ENCODE results near the gene ZNF608. TPM values are rescaled to one million over a fixed set of nuclear protein-coding genes. Genes with fewer than 3 reads are reported as not detected.

The ZNF608 gene
- total RNA-seq, 1 experiment from 2014 or later = 0.95 TPM

DNA sequence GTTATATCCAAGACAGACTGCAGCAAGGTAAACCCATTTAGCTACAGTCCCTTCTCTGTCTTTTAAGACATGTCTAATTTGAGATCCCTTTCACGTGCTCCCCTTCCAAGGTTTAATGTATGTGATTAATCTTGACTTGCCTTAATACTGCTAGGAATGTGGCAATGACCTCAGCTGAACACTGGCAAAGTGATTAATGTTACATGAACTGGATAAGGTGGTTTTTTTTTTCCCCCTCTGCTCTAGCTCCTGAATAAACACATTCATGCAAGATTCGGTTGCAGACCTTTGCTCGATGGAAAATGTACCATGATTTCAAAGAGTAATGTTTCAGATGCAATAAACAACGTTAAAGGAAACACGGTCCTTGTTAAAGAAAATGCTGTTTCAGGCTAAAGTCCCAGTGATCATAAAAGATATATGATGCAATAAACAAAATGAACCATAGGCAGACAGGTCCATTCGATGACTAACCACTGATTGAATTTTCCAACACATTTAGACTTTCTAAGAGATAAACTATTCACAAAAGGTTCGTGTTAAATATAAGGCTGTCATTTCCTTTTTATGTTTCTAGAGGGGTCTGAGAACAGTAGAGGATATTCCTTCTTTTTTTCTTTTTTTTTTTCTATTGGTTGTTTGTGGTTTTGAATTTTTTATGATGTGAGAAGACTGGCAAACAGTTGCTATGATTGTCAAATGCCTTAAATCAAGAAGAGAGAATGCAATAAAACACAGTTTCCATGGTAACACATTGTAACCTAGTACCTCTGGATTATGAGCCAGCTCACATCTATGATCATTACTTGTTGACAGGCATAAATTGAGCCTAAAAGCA, 44.7 kb upstream of the ZNF608 start:
- no TSS peak for BruUV-seq (replicated peaks)
- H3K4me1 ChIP-seq (ENCODE audit: insufficient read depth, low read length) = peaks cover 15% of the 10 kb centered on the region
- intact Hi-C loops (cut with micrococcal nuclease) = loop anchor here (2.0 kb wide), 1 partner anchor 44 kb away; the partner anchor contains the start of gene ZNF608
- H3F3A ChIP-seq (ENCODE audit: low read length, unreplicated experiment) = no peaks in the 10 kb centered on the region
- no peak overlapping the region for H3K4me3 ChIP-seq (ENCODE audit: low read length)
- POLR2A ChIA-PET (ENCODE audit: unreplicated experiment) = no interaction called here
- ATAC-seq (no peak), DNase-seq (peak; percentile 12)
- H2AFZ ChIP-seq (ENCODE audit: low read length) = no peak overlapping the region
- no peak for TF ChIP-seq EZH2phosphoT487 (IDR thresholded peaks at IDR 0.05; ENCODE audit: borderline replicate concordance, low read length)
- no peak for TF ChIP-seq EZH2 (IDR thresholded peaks at IDR 0.05; ENCODE audit: low read length, unreplicated experiment)
- TF ChIP-seq, protein P1, sequence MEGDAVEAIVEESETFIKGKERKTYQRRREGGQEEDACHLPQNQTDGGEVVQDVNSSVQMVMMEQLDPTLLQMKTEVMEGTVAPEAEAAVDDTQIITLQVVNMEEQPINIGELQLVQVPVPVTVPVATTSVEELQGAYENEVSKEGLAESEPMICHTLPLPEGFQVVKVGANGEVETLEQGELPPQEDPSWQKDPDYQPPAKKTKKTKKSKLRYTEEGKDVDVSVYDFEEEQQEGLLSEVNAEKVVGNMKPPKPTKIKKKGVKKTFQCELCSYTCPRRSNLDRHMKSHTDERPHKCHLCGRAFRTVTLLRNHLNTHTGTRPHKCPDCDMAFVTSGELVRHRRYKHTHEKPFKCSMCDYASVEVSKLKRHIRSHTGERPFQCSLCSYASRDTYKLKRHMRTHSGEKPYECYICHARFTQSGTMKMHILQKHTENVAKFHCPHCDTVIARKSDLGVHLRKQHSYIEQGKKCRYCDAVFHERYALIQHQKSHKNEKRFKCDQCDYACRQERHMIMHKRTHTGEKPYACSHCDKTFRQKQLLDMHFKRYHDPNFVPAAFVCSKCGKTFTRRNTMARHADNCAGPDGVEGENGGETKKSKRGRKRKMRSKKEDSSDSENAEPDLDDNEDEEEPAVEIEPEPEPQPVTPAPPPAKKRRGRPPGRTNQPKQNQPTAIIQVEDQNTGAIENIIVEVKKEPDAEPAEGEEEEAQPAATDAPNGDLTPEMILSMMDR (conservative IDR thresholded peaks at IDR 0.05; ENCODE audit: low read depth, low read length) = no peak
- H3K4me2 ChIP-seq (ENCODE audit: low read length) = no peak overlapping the region
- H3K9me2 ChIP-seq (replicated peaks; ENCODE audit: low read length) = no peaks in the 10 kb centered on the region
- CTCF ChIA-PET = no interaction called here
- H3K27me3 ChIP-seq (ENCODE audit: low read length) = no peaks in the 10 kb centered on the region
- H3K9ac ChIP-seq (ENCODE audit: low read length) = no peak overlapping the region
- H3K9me3 ChIP-seq (ENCODE audit: low read length) = no peaks in the 10 kb centered on the region
- H3K79me2 ChIP-seq (ENCODE audit: low read length) = no peaks in the 10 kb centered on the region
- H4K20me1 ChIP-seq (ENCODE audit: low read length) = no peaks in the 10 kb centered on the region
- H3K27ac ChIP-seq (ENCODE audit: low read length) = no peak overlapping the region
- no peaks in the 10 kb centered on the region for H3K36me3 ChIP-seq (ENCODE audit: low read depth, low read length)

DNA sequence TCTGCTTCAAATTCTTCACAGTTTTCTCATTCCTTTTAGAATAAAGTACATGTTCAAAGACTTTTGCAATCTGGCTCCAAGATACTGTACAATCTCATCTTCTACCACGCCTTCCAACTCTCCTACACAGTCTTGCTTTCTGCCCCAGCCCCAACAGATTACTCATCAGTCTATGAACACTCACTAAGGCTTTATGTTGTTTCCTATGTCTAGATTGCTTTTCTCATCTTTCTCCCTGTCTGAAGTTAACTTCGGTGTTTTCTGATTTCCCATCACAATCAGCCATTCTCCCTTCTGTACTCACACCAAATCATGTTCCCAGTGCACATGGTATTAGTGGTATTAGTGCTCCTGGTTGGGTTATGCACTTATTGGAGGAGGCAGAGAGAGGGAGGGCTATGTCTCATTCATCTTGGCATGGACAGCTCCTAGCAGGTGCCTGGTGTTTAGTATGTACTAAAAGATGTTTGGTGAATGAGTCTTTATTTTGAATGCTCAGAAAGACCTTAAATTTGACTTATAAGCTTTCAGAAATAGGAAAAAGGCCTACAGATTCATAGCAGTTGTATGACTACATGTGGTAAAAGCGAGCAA, 44.0 kb upstream of the ZNF608 start:
- POLR2A ChIA-PET (ENCODE audit: unreplicated experiment) = no interaction called here
- TF ChIP-seq EZH2phosphoT487 (IDR thresholded peaks at IDR 0.05; ENCODE audit: borderline replicate concordance, low read length) = no peak
- TF ChIP-seq, protein P1 (conservative IDR thresholded peaks at IDR 0.05; ENCODE audit: low read depth, low read length) = no peak
- no peak for TF ChIP-seq EZH2 (IDR thresholded peaks at IDR 0.05; ENCODE audit: low read length, unreplicated experiment)
- Histone ChIP-seq H3K27me3 (ENCODE audit: low read length) (no peaks in the 10 kb centered on the region), H4K20me1 (ENCODE audit: low read length) (no peaks in the 10 kb centered on the region), H3K27ac (ENCODE audit: low read length) (0 out of 2 replicates have a peak overlapping the region, but pooled peaks have one; percentile 15), H3K9me2 (replicated peaks; ENCODE audit: low read length) (no peaks in the 10 kb centered on the region), H3K4me1 (ENCODE audit: insufficient read depth, low read length) (peaks cover 15% of the 10 kb centered on the region), H3F3A (ENCODE audit: low read length, unreplicated experiment) (no peaks in the 10 kb centered on the region), H3K9ac (ENCODE audit: low read length) (no peak overlapping the region), H3K36me3 (ENCODE audit: low read depth, low read length) (no peaks in the 10 kb centered on the region), H3K79me2 (ENCODE audit: low read length) (no peaks in the 10 kb centered on the region), H3K4me3 (ENCODE audit: low read length) (no peak overlapping the region), H2AFZ (ENCODE audit: low read length) (no peak overlapping the region), H3K4me2 (ENCODE audit: low read length) (no peak overlapping the region), H3K9me3 (ENCODE audit: low read length) (no peaks in the 10 kb centered on the region)
- BruUV-seq (replicated peaks) = no TSS peak
- DNase-seq (peak; percentile 29), ATAC-seq (peak; percentile 62)
- CTCF ChIA-PET = no interaction called here
- intact Hi-C loops (cut with micrococcal nuclease) = loop anchor here (2.0 kb wide), 1 partner anchor 44 kb away; the partner anchor contains the start of gene ZNF608

All from PC-3 (cell line).